ENCODE data around the gene NCOA1. TPM values are rescaled to one million over a fixed set of nuclear protein-coding genes. Genes with fewer than 3 reads are reported as not detected.

The NCOA1 gene
- total RNA-seq, 1 experiment from 2014 or later: 24.6 TPM

GRCh38 chr2:24819442-24820174 lies 328.6 kb downstream of the NCOA1 start:
- intact Hi-C loops (cut with micrococcal nuclease; ENCODE audit: unreplicated experiment): no loop called here
- Histone ChIP-seq H3K27me3 (ENCODE audit: control insufficient read depth, insufficient read depth, low read length) (no peaks in the 10 kb centered on the region), H3K4me1 (ENCODE audit: control insufficient read depth, insufficient read depth, low read length) (no peaks in the 10 kb centered on the region), H3K4me3 (ENCODE audit: low read depth in 2 of 2, low read length in 2 of 2) (no peak overlapping the region), H3K27ac (ENCODE audit: low read length) (no peak overlapping the region), H3K9me3 (ENCODE audit: control insufficient read depth, insufficient read depth, low read depth, low read length) (no peaks in the 10 kb centered on the region), H3K36me3 (ENCODE audit: control insufficient read depth, insufficient read depth, low read length) (peaks cover 21% of the 10 kb centered on the region)
- CTCF ChIA-PET: interaction anchor here (0.6 kb wide), 1 partner anchor 482 kb away, joined by 7 read pairs; no protein-coding TSS in a partner anchor
- ATAC-seq: no peak
- TF ChIP-seq TCF7L2 (IDR thresholded peaks at IDR 0.05; ENCODE audit: low read depth, low read length) (no peak), SIN3A (IDR thresholded peaks at IDR 0.05; ENCODE audit: borderline replicate concordance, insufficient read depth, low read depth, low read length) (no peak), REST (IDR thresholded peaks at IDR 0.05; ENCODE audit: insufficient read depth in 1 of 2, low read depth in 2 of 2, low read length in 1 of 2) (no peak), POLR2AphosphoS5 (IDR thresholded peaks at IDR 0.05; ENCODE audit: low read depth, low read length) (no peak), CTCF (IDR thresholded peaks at IDR 0.05) (no peak)
- POLR2A ChIA-PET: interaction anchor here (0.6 kb wide), 1 partner anchor 310 kb away, joined by 7 read pairs; no protein-coding TSS in a partner anchor
- BruUV-seq (replicated peaks): no TSS peak
- in situ Hi-C loops (cut with HindIII; ENCODE audit: low pct_unique_long_range_greater_than_20kb, low sequenced_read_pairs): no loop called here
- no peak for DNase-seq (ENCODE audit: low read depth, low spot score)

GRCh38 chr2:24820175-24820513 lies 329.1 kb downstream of the NCOA1 start:
- ChIA-PET POLR2A (no interaction called here), CTCF (no interaction called here)
- no TSS peak for BruUV-seq (replicated peaks)
- H3K4me1 ChIP-seq (ENCODE audit: control insufficient read depth, insufficient read depth, low read length): no peaks in the 10 kb centered on the region
- peaks cover 21% of the 10 kb centered on the region for H3K36me3 ChIP-seq (ENCODE audit: control insufficient read depth, insufficient read depth, low read length)
- intact Hi-C loops (cut with micrococcal nuclease; ENCODE audit: unreplicated experiment) (no loop called here), in situ Hi-C loops (cut with HindIII; ENCODE audit: low pct_unique_long_range_greater_than_20kb, low sequenced_read_pairs) (no loop called here)
- no peak overlapping the region for H3K27ac ChIP-seq (ENCODE audit: low read length)
- no peak overlapping the region for H3K4me3 ChIP-seq (ENCODE audit: low read depth in 2 of 2, low read length in 2 of 2)
- H3K27me3 ChIP-seq (ENCODE audit: control insufficient read depth, insufficient read depth, low read length): no peaks in the 10 kb centered on the region
- DNase-seq (ENCODE audit: low read depth, low spot score) (no peak), ATAC-seq (no peak)
- no peaks in the 10 kb centered on the region for H3K9me3 ChIP-seq (ENCODE audit: control insufficient read depth, insufficient read depth, low read depth, low read length)
- TF ChIP-seq REST (IDR thresholded peaks at IDR 0.05; ENCODE audit: insufficient read depth in 1 of 2, low read depth in 2 of 2, low read length in 1 of 2) (no peak), CTCF (IDR thresholded peaks at IDR 0.05) (no peak), POLR2AphosphoS5 (IDR thresholded peaks at IDR 0.05; ENCODE audit: low read depth, low read length) (no peak), SIN3A (IDR thresholded peaks at IDR 0.05; ENCODE audit: borderline replicate concordance, insufficient read depth, low read depth, low read length) (no peak), TCF7L2 (IDR thresholded peaks at IDR 0.05; ENCODE audit: low read depth, low read length) (no peak)

Measured in Panc1 (cell line).